ENCODE data around the gene AP3S1. TPM values are rescaled to one million over a fixed set of nuclear protein-coding genes. Genes with fewer than 3 reads are reported as not detected.

AP3S1 gene
- total RNA-seq, 2 donors from 2014 or later: 32.0 to 163 TPM

DNA sequence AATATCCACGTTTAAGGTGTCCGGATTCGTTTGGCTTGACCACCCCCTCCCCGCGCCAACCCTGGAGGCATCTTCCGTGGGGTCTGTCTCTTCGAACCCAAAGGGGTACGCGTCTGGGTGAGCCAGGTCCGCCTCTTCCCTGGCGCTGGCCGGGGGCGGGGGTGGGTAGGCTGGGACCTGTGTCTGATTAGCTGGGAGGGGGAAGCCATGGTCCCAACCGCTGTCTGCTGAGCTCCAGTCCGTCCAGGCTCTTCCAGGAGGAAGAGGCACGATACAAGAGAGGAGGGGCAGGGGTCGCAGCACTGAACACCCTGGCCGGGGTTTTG, 120.5 kb downstream of the AP3S1 start, which contains the start of gene LVRN:
LVRN (plus strand) TSS at position 237 of the 326 bp plus-strand sequence. CDS start 143 bp downstream, outside the sequence.
- Histone ChIP-seq H3K4me1 (replicated peaks) (no peaks in the 10 kb centered on the region), H3K27me3 (replicated peaks; ENCODE audit: insufficient read depth) (peaks cover 16% of the 10 kb centered on the region), H3K36me3 (no peaks in the 10 kb centered on the region), H3K9me3 (no peaks in the 10 kb centered on the region), H3K4me3 (peak within 1 kb of the TSS in 1 of 2 donors; percentile 12), H3K27ac (no peak within 1 kb of the TSS)
- intact Hi-C loops (cut with DNase I): no loop called here
- TF ChIP-seq, protein P1, sequence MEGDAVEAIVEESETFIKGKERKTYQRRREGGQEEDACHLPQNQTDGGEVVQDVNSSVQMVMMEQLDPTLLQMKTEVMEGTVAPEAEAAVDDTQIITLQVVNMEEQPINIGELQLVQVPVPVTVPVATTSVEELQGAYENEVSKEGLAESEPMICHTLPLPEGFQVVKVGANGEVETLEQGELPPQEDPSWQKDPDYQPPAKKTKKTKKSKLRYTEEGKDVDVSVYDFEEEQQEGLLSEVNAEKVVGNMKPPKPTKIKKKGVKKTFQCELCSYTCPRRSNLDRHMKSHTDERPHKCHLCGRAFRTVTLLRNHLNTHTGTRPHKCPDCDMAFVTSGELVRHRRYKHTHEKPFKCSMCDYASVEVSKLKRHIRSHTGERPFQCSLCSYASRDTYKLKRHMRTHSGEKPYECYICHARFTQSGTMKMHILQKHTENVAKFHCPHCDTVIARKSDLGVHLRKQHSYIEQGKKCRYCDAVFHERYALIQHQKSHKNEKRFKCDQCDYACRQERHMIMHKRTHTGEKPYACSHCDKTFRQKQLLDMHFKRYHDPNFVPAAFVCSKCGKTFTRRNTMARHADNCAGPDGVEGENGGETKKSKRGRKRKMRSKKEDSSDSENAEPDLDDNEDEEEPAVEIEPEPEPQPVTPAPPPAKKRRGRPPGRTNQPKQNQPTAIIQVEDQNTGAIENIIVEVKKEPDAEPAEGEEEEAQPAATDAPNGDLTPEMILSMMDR (IDR thresholded peaks at IDR 0.05): no peak
- no peak for DNase-seq (ENCODE audit: low spot score)
- WGBS: 2% methylated on average over 8 of the region's 18 CpGs

DNA sequence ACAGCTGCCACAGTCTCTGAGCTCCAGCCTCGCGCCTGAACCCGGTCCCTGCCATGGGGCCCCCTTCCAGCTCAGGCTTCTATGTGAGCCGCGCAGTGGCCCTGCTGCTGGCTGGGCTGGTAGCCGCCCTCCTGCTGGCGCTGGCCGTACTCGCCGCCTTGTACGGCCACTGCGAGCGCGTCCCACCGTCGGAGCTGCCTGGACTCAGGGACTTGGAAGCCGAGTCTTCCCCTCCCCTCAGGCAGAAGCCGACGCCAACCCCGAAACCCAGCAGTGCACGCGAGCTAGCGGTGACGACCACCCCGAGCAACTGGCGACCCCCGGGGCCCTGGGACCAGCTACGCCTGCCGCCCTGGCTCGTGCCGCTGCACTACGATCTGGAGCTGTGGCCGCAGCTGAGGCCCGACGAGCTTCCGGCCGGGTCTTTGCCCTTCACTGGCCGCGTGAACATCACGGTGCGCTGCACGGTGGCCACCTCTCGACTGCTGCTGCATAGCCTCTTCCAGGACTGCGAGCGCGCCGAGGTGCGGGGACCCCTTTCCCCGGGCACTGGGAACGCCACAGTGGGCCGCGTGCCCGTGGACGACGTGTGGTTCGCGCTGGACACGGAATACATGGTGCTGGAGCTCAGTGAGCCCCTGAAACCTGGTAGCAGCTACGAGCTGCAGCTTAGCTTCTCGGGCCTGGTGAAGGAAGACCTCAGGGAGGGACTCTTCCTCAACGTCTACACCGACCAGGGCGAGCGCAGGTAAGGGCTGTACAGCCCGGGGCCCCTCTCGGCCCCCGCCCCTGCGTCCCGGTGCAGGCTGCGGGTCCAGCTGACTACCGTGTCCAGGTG, 121.0 kb downstream of the AP3S1 start:
- Histone ChIP-seq H3K9me3 (no peaks in the 10 kb centered on the region), H3K27ac (no peak overlapping the region), H3K27me3 (replicated peaks; ENCODE audit: insufficient read depth) (peaks cover 16% of the 10 kb centered on the region), H3K4me1 (replicated peaks) (no peaks in the 10 kb centered on the region), H3K36me3 (no peaks in the 10 kb centered on the region), H3K4me3 (peak overlapping the region in 1 of 2 donors; percentile 12)
- TF ChIP-seq POLR2AphosphoS5 (IDR thresholded peaks at IDR 0.05): no peak
- TF ChIP-seq, protein P1 (IDR thresholded peaks at IDR 0.05): no peak
- no peak for TF ChIP-seq POLR2A (IDR thresholded peaks at IDR 0.05)
- 5% methylated on average over 40 of the region's 71 CpGs for WGBS
- intact Hi-C loops (cut with DNase I): no loop called here
- DNase-seq (ENCODE audit: low spot score): no peak

GRCh38 chr5:115963566-115963965, 121.8 kb downstream of the AP3S1 start:
- H3K4me3 ChIP-seq: no peak overlapping the region
- WGBS: 34% methylated on average over 17 of the region's 17 CpGs
- H3K4me1 ChIP-seq (replicated peaks): no peaks in the 10 kb centered on the region
- DNase-seq (ENCODE audit: low spot score): no peak
- no peaks in the 10 kb centered on the region for H3K36me3 ChIP-seq
- H3K9me3 ChIP-seq: no peaks in the 10 kb centered on the region
- intact Hi-C loops (cut with DNase I): no loop called here
- H3K27ac ChIP-seq: no peak overlapping the region
- no peak for TF ChIP-seq POLR2A (IDR thresholded peaks at IDR 0.05)
- TF ChIP-seq, protein P1 (IDR thresholded peaks at IDR 0.05): no peak
- no peak for TF ChIP-seq POLR2AphosphoS5 (IDR thresholded peaks at IDR 0.05)
- H3K27me3 ChIP-seq (replicated peaks; ENCODE audit: insufficient read depth): peaks cover 16% of the 10 kb centered on the region

Other genes starting within 250 kb of the AP3S1 start
- 1 to 10 TPM; 1.9 TPM for gene TICAM2, start 239.5 kb upstream of the AP3S1 start, total RNA-seq
- 100 to 1,000 TPM; 109 to 155 TPM for gene TMED7, start 215.9 kb upstream of the AP3S1 start, total RNA-seq
- gene CDO1, start 25.3 kb upstream of the AP3S1 start, total RNA-seq: 10 to 100 TPM; 20.0 to 29.8 TPM
- 10 to 100 TPM; 29.6 to 67.6 TPM for gene ATG12, start 370 bp upstream of the AP3S1 start, total RNA-seq
- gene LVRN, start 120.5 kb downstream of the AP3S1 start, total RNA-seq: not detected
- not detected for gene ARL14EPL, start 190.5 kb downstream of the AP3S1 start, total RNA-seq
- 10 to 100 TPM; 26.6 to 27.9 TPM for gene COMMD10, start 243.1 kb downstream of the AP3S1 start, total RNA-seq